IMR-90 (cell line): Measurements from ENCODE around the gene PRPF40A.

Experiments used
- BHLHE40 ChIP-seq: fragments of 150-350 bp; IDR thresholded peaks from 2 replicates; pipeline ENCODE4 v1.6.1; 2016; ENCODE audit warnings: mild to moderate bottlenecking, low read depth, low read length
- CEBPB ChIP-seq: IDR thresholded peaks from 2 replicates; pipeline ENCODE4 v1.6.1; 2012; ENCODE audit warnings: low read depth, low read length, improper control_type of control experiment
- CTCF ChIP-seq: conservative IDR thresholded peaks from 2 replicates; pipeline ENCODE4 v1.5.1; 2012; ENCODE audit warnings: mild to moderate bottlenecking, low read depth, low read length, improper control_type of control experiment
- ELK1 ChIP-seq: fragments of 150-350 bp; IDR thresholded peaks from 2 replicates; pipeline ENCODE4 v1.6.1; 2016; ENCODE audit warnings: low read depth, mild to moderate bottlenecking, low read length, moderate library complexity, borderline replicate concordance
- FOS ChIP-seq: fragments of 150-350 bp; IDR thresholded peaks from 2 replicates; pipeline ENCODE4 v1.6.1; 2016; ENCODE audit warnings: low read depth, low read length
- MAFK ChIP-seq: IDR thresholded peaks from 2 replicates; pipeline ENCODE4 v1.6.1; 2012; ENCODE audit warnings: low read depth, low read length, improper control_type of control experiment
- MXI1 ChIP-seq: IDR thresholded peaks from 2 replicates; pipeline ENCODE4 v1.6.1; 2012; ENCODE audit warnings: low read depth, mild to moderate bottlenecking, low read length, moderate library complexity, borderline replicate concordance
- POLR2A ChIP-seq: IDR thresholded peaks from 2 replicates; pipeline ENCODE4 v1.6.1; 2012; ENCODE audit warnings: mild to moderate bottlenecking, low read depth, low read length
- RAD21 ChIP-seq: IDR thresholded peaks from 2 replicates; pipeline ENCODE4 v1.6.1; 2012; ENCODE audit warnings: low read length, improper control_type of control experiment
- SMC3 ChIP-seq: fragments of 150-350 bp; IDR thresholded peaks from 2 replicates; pipeline ENCODE4 v1.6.1; 2016; ENCODE audit warnings: low read depth, mild to moderate bottlenecking, antibody characterized with exemption, low read length, moderate library complexity
- USF2 ChIP-seq: fragments of 150-350 bp; IDR thresholded peaks from 2 replicates; pipeline ENCODE4 v1.6.1; 2017; ENCODE audit warnings: mild to moderate bottlenecking, antibody characterized with exemption, low read length, low read depth

- TF ChIP-seq CEBPB (no peak), POLR2A (no peak), CTCF (no peak), SMC3 (no peak), USF2 (no peak), FOS (no peak), MXI1 (no peak), ELK1 (no peak), MAFK (no peak), BHLHE40 (no peak), RAD21 (no peak)
These were observed 111.2 kb downstream of the PRPF40A start for GRCh38 chr2:152606081-152606480.
